Caco-2 (cell line): Measurements from ENCODE around the gene PTH2. TPM values are rescaled to one million over a fixed set of nuclear protein-coding genes. Genes with fewer than 3 reads are reported as not detected.

Experiments
- BruUV-seq: library from RNA; stranded (reverse); fragments of 400-500 nt; replicated peaks from 2 replicates; lab custom pipeline; 2021; lab: Mats Ljungman, UMichigan
- CTCF ChIA-PET: fragments of 300-600 bp; sonication (Branson Sonifier 250); formaldehyde crosslinking; loops from one replicate; lab custom pipeline; 2022; ENCODE audit warnings: antibody characterized with exemption; lab: Charles Lee
- POLR2A ChIA-PET: fragments of 300-600 bp; sonication (Branson Sonifier 250); formaldehyde crosslinking; loops from one replicate; lab custom pipeline; 2022; ENCODE audit warnings: antibody characterized with exemption; lab: Charles Lee
- DNase-seq, 2 experiments: peaks; one replicate each; pipeline versions ENCODE4 v3.0.0 to v3.0.0-alpha.2; 2020 to 2022
- H3K27me3 ChIP-seq: replicated peaks from 2 replicates; pipeline ENCODE4 v1.6.0; 2011; ENCODE audit warnings: low read length; ENCODE audit not compliant: control insufficient read depth, insufficient read depth
- H3K36me3 ChIP-seq: 2 replicates; pipeline ENCODE4 v1.5.1; 2011; ENCODE audit warnings: low read length; ENCODE audit not compliant: control insufficient read depth, insufficient read depth
- H3K4me1 ChIP-seq: fragments of 250-450 bp; sonication (Bioruptor Pico); 2 replicates; pipeline ENCODE4 v1.5.1; 2020; ENCODE audit warnings: mild to moderate bottlenecking
- H3K4me3 ChIP-seq: 2 replicates; pipeline ENCODE4 v1.5.1; 2011; ENCODE audit warnings: low read depth, mild to moderate bottlenecking, control low read depth, low read length
- H3K9me3 ChIP-seq: fragments of 250-450 bp; sonication (Bioruptor Pico); 2 replicates; pipeline ENCODE4 v1.5.1; 2020; ENCODE audit warnings: mild to moderate bottlenecking, moderate library complexity
- H3K27ac Mint-ChIP-seq: one replicate; pipeline ENCODE4 v1.8.0; 2022; ENCODE audit warnings: mixed read lengths; ENCODE audit not compliant: unreplicated experiment
- H3K27me3 Mint-ChIP-seq: one replicate; pipeline ENCODE4 v1.8.0; 2022; ENCODE audit warnings: mixed read lengths; ENCODE audit not compliant: insufficient read depth, unreplicated experiment
- H3K36me3 Mint-ChIP-seq: one replicate; pipeline ENCODE4 v1.8.0; 2022; ENCODE audit warnings: mild to moderate bottlenecking, mixed read lengths; ENCODE audit not compliant: insufficient read depth, unreplicated experiment
- H3K4me1 Mint-ChIP-seq: one replicate; pipeline ENCODE4 v1.8.0; 2022; ENCODE audit warnings: low read depth, mixed read lengths; ENCODE audit not compliant: unreplicated experiment
- H3K4me3 Mint-ChIP-seq: one replicate; pipeline ENCODE4 v1.8.0; 2022; ENCODE audit warnings: mild to moderate bottlenecking, moderate library complexity, mixed read lengths; ENCODE audit not compliant: unreplicated experiment
- H3K9me3 Mint-ChIP-seq: one replicate; pipeline ENCODE4 v1.8.0; 2022; ENCODE audit warnings: mixed read lengths; ENCODE audit not compliant: unreplicated experiment
- CTCF ChIP-seq, 2 experiments: fragments of 200-600 bp in 1 of 2; IDR thresholded peaks; 1 replicate in 1 of 2; 2 replicates in 1 of 2; pipeline versions ENCODE4 v1.5.1 to v1.8.0; 2011 to 2022; ENCODE audit warnings: antibody characterized with exemption in 1 of 2, control low read depth in 1 of 2, inconsistent platforms in 1 of 2, low read depth in 1 of 2, low read length in 1 of 2, mild to moderate bottlenecking in 1 of 2, moderate library complexity in 1 of 2; ENCODE audit not compliant: insufficient read depth in 1 of 2, severe bottlenecking in 1 of 2, unreplicated experiment in 1 of 2
- intact Hi-C: fragments of 100-400 bp; cut with micrococcal nuclease; formaldehyde crosslinking; loops from one replicate; pipeline ENCODE4 v1.10.0; 2022; ENCODE audit not compliant: unreplicated experiment
- total RNA-seq: library from RNA; stranded (reverse); gene quantifications from 2 replicates; pipeline ENCODE4 v1.2.3, GENCODE V29; 2022

The PTH2 gene
- total RNA-seq, 1 experiment from 2014 or later = not detected

GRCh38 chr19:49450405-49450804, 27.2 kb upstream of the PTH2 start:
- no peak for TF ChIP-seq CTCF (IDR thresholded peaks at IDR 0.05; ENCODE audit: insufficient read depth in 1 of 2, low read depth in 1 of 2, low read length in 1 of 2, severe bottlenecking in 1 of 2, unreplicated experiment in 1 of 2)
- Histone ChIP-seq H3K4me1 (peaks cover 6% of the 10 kb centered on the region; the same call in 1 of the 2 replicates), H3K27me3 (no peaks in the 10 kb centered on the region), H3K4me3 (peak overlapping the region; percentile 73), H3K9me3 (no peaks in the 10 kb centered on the region), H3K36me3 (peaks cover 5% of the 10 kb centered on the region)
- Mint-ChIP-seq H3K36me3 (peaks cover 65% of the 10 kb centered on the region), H3K27me3 (no peaks in the 10 kb centered on the region), H3K4me1 (peaks cover 10% of the 10 kb centered on the region), H3K27ac (no peak overlapping the region), H3K9me3 (no peaks in the 10 kb centered on the region), H3K4me3 (peak overlapping the region; percentile 98)
- no peak for DNase-seq
- POLR2A ChIA-PET = no interaction called here
- CTCF ChIA-PET = interaction anchor here (0.6 kb wide), 1 partner anchor 34 kb away, joined by 6 read pairs; no protein-coding TSS in a partner anchor
- no TSS peak for BruUV-seq
- intact Hi-C loops = no loop called here

GRCh38 chr19:49448432-49448786, 25.2 kb upstream of the PTH2 start:
- peaks cover 5% of the 10 kb centered on the region; the same call in 1 of the 2 replicates for H3K36me3 ChIP-seq
- Mint-ChIP-seq H3K27ac (peak overlapping the region; percentile 49), H3K9me3 (no peaks in the 10 kb centered on the region), H3K4me3 (peak overlapping the region; percentile 11), H3K4me1 (peaks cover 16% of the 10 kb centered on the region), H3K36me3 (peaks cover 62% of the 10 kb centered on the region), H3K27me3 (no peaks in the 10 kb centered on the region)
- H3K9me3 ChIP-seq = no peaks in the 10 kb centered on the region
- ChIA-PET CTCF (no interaction called here), POLR2A (no interaction called here)
- no peaks in the 10 kb centered on the region for H3K27me3 ChIP-seq
- intact Hi-C loops = no loop called here
- no peaks in the 10 kb centered on the region for H3K4me1 ChIP-seq
- H3K4me3 ChIP-seq = no peak overlapping the region
- BruUV-seq = no TSS peak
- no peak for TF ChIP-seq CTCF (IDR thresholded peaks at IDR 0.05; ENCODE audit: insufficient read depth in 1 of 2, low read depth in 1 of 2, low read length in 1 of 2, severe bottlenecking in 1 of 2, unreplicated experiment in 1 of 2)
- no peak for DNase-seq

GRCh38 chr19:49447485-49448431, 24.5 kb upstream of the PTH2 start:
- ChIA-PET CTCF (interaction anchor here (0.7 kb wide), 1 partner anchor 12 kb away, joined by 3 read pairs; no protein-coding TSS in a partner anchor), POLR2A (no interaction called here)
- no peak for TF ChIP-seq CTCF (IDR thresholded peaks at IDR 0.05; ENCODE audit: insufficient read depth in 1 of 2, low read depth in 1 of 2, low read length in 1 of 2, severe bottlenecking in 1 of 2, unreplicated experiment in 1 of 2)
- Mint-ChIP-seq H3K4me3 (no peak overlapping the region), H3K4me1 (peaks cover 16% of the 10 kb centered on the region), H3K9me3 (no peaks in the 10 kb centered on the region), H3K36me3 (peaks cover 59% of the 10 kb centered on the region), H3K27me3 (peaks cover under 1% of the 10 kb centered on the region), H3K27ac (peak overlapping the region; percentile 49)
- Histone ChIP-seq H3K9me3 (no peaks in the 10 kb centered on the region), H3K36me3 (peaks cover 5% of the 10 kb centered on the region; the same call in 1 of the 2 replicates), H3K27me3 (no peaks in the 10 kb centered on the region), H3K4me3 (no peak overlapping the region), H3K4me1 (no peaks in the 10 kb centered on the region)
- peak in 1 of 2 experiments; percentile 66 for DNase-seq
- intact Hi-C loops = no loop called here
- no TSS peak for BruUV-seq
